Activated CD4-positive, alpha-beta T cell treated with anti-CD3 and anti-CD28 coated beads, Interleukin-2, amount 10 ng/mL, durations not matched to agents 24 days and 14 days (primary cell): ENCODE data around the gene NKAPD1. TPM values are rescaled to one million over a fixed set of nuclear protein-coding genes. Genes with fewer than 3 reads are reported as not detected.
"Not testable (repeated sequence)": the region's sequence is repeated elsewhere in the genome, so short reads cannot be mapped to it uniquely, and the experiment has no call there.

Experiments
- DNase-seq: peaks from one replicate; pipeline ENCODE4 v3.0.0; 2022
- H3K27ac Mint-ChIP-seq: one replicate; pipeline ENCODE4 v1.8.0; 2022; ENCODE audit warnings: mild to moderate bottlenecking, mixed read lengths
- H3K27me3 Mint-ChIP-seq: one replicate; pipeline ENCODE4 v1.8.0; 2022; ENCODE audit warnings: mixed read lengths
- H3K36me3 Mint-ChIP-seq: one replicate; pipeline ENCODE4 v1.8.0; 2022; ENCODE audit warnings: low read depth, mild to moderate bottlenecking, mixed read lengths
- H3K4me1 Mint-ChIP-seq: one replicate; pipeline ENCODE4 v1.8.0; 2021; ENCODE audit warnings: mixed read lengths
- H3K4me3 Mint-ChIP-seq: one replicate; pipeline ENCODE4 v1.8.0; 2022; ENCODE audit warnings: mild to moderate bottlenecking, moderate library complexity, mixed read lengths
- H3K9me3 Mint-ChIP-seq: one replicate; pipeline ENCODE4 v1.8.0; 2021; ENCODE audit warnings: mixed read lengths
- intact Hi-C: fragments of 100-400 bp; cut with micrococcal nuclease; formaldehyde crosslinking; loops from one replicate; pipeline ENCODE4 v1.15.1; 2023
- total RNA-seq: library from RNA; stranded (reverse); gene quantifications from 2 replicates; pipeline ENCODE4 v1.2.3, GENCODE V29; 2022

The NKAPD1 gene, protein sequence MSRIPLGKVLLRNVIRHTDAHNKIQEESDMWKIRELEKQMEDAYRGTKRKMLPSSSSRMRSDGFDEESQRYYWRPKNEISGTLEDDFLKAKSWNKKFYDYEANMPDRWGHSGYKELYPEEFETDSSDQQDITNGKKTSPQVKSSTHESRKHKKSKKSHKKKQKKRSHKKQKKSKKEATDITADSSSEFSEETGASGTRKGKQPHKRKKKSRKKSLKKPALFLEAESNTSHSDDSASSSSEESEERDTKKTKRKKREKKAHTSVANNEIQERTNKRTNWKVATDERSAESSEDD
- 24.4 and 27.0 TPM in 2 replicates for total RNA-seq

GRCh38 chr11:112073941-112074811, at the start of gene NKAPD1, which contains the start of gene PIH1D2:
NKAPD1 (plus strand) TSS chr11:112074299; CDS start chr11:112075575, 1,276 bp downstream.
PIH1D2 (minus strand) TSS chr11:112074017; CDS start chr11:112073174, 843 bp downstream.
- Mint-ChIP-seq H3K9me3 (no peaks in the 10 kb centered on the region), H3K27me3 (peaks cover 4% of the 10 kb centered on the region), H3K4me3 (peak within 1 kb of the TSS; percentile 95), H3K36me3 (peaks cover 25% of the 10 kb centered on the region), H3K27ac (peak within 1 kb of the TSS; percentile 96), H3K4me1 (peaks cover 29% of the 10 kb centered on the region)
- DNase-seq = peak; percentile 95
- intact Hi-C loops = loop anchor here (1.0 to 5.0 kb wide), 6 partner anchors 12 to 472 kb away; partner anchors contain the start of genes CFAP68, DLAT, FDXACB1 and PPP2R1B

- H3K36me3 Mint-ChIP-seq = peaks cover 39% of the 10 kb centered on the region
- DNase-seq = peak; percentile 96
- H3K27ac Mint-ChIP-seq = peak within 1 kb of the TSS; percentile 100
- H3K4me1 Mint-ChIP-seq = peaks cover 16% of the 10 kb centered on the region
- H3K27me3 Mint-ChIP-seq = no peaks in the 10 kb centered on the region
- intact Hi-C loops = loop anchor here (1.0 to 5.0 kb wide), 9 partner anchors 48 to 420 kb away; partner anchors contain the start of genes ALG9, CFAP68, FDXACB1 and NKAPD1
- peak within 1 kb of the TSS; percentile 100 for H3K4me3 Mint-ChIP-seq
- H3K9me3 Mint-ChIP-seq = no peaks in the 10 kb centered on the region
These were observed 49.1 kb upstream of the NKAPD1 start, which contains the start of gene DLAT for GRCh38 chr11:112024773-112025678. DLAT (plus strand) TSS chr11:112025408; CDS start chr11:112025473, 65 bp downstream.

GRCh38 chr11:112025707-112026106, 48.4 kb upstream of the NKAPD1 start:
- DNase-seq = no peak
- peak overlapping the region; percentile 100 for H3K4me3 Mint-ChIP-seq
- H3K36me3 Mint-ChIP-seq = peaks cover 38% of the 10 kb centered on the region
- H3K27ac Mint-ChIP-seq = peak overlapping the region; percentile 100
- intact Hi-C loops = loop anchor here (1.0 to 5.0 kb wide), 7 partner anchors 49 to 421 kb away; partner anchors contain the start of genes ALG9, CFAP68, FDXACB1 and NKAPD1
- no peaks in the 10 kb centered on the region for H3K9me3 Mint-ChIP-seq
- H3K27me3 Mint-ChIP-seq = no peaks in the 10 kb centered on the region
- H3K4me1 Mint-ChIP-seq = peaks cover 16% of the 10 kb centered on the region

DNA sequence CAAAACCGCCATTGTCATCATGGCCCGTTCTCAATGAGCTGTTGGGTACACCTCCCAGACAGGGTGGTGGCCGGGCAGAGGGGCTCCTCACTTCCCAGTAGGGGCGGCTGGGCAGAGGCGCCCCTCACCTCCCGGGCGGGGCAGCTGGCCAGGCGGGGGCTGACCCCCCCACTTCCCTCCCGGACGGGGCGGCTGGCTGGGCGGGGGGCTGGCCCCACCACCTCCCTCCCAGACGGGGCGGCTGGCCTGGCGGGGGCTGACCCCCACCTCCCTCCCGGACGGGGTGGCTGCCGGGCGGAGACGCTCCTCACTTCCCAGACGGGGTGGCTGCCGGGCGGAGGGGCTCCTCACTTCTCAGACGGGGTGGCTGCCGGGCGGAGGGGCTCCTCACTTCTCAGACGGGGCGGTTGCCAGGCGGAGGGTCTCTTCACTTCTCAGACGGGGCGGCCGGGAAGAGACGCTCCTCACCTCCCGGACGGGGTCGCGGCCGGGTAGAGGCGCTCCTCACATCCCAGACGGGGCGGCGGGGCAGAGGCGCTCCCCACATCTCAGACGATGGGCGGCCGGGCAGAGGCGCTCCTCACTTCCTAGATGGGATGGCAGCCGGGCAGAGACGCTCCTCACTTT, 47.2 kb upstream of the NKAPD1 start:
- not testable (repeated sequence) for H3K27ac Mint-ChIP-seq, DNase-seq
- peaks cover 16% of the 10 kb centered on the region for H3K4me1 Mint-ChIP-seq

GRCh38 chr11:112029460-112029859, 44.6 kb upstream of the NKAPD1 start:
- intact Hi-C loops = loop anchor here (5.0 kb wide), 1 partner anchor 58 kb away; the partner anchor contains the start of genes SDHD and TIMM8B
- no peak overlapping the region for H3K27ac Mint-ChIP-seq
- H3K36me3 Mint-ChIP-seq = peaks cover 46% of the 10 kb centered on the region
- no peak overlapping the region for H3K4me3 Mint-ChIP-seq
- H3K4me1 Mint-ChIP-seq = peaks cover 7% of the 10 kb centered on the region
- no peak for DNase-seq
- no peaks in the 10 kb centered on the region for H3K9me3 Mint-ChIP-seq
- H3K27me3 Mint-ChIP-seq = no peaks in the 10 kb centered on the region

More for the DNA sequence above, 47.2 kb upstream of the NKAPD1 start:
- H3K36me3 Mint-ChIP-seq = peaks cover 40% of the 10 kb centered on the region
- not testable (repeated sequence) for H3K4me3 Mint-ChIP-seq, H3K27me3 Mint-ChIP-seq, H3K9me3 Mint-ChIP-seq
- intact Hi-C loops = loop anchor here (5.0 kb wide), 1 partner anchor 60 kb away; the partner anchor contains the start of genes SDHD and TIMM8B

- Mint-ChIP-seq H3K36me3 (peaks cover 55% of the 10 kb centered on the region), H3K27ac (no peak overlapping the region), H3K4me3 (no peak overlapping the region), H3K4me1 (no peaks in the 10 kb centered on the region), H3K9me3 (no peaks in the 10 kb centered on the region), H3K27me3 (no peaks in the 10 kb centered on the region)
- intact Hi-C loops = no loop called here
- DNase-seq = no peak
These were observed 40.2 kb upstream of the NKAPD1 start for GRCh38 chr11:112033902-112034301.

DNA sequence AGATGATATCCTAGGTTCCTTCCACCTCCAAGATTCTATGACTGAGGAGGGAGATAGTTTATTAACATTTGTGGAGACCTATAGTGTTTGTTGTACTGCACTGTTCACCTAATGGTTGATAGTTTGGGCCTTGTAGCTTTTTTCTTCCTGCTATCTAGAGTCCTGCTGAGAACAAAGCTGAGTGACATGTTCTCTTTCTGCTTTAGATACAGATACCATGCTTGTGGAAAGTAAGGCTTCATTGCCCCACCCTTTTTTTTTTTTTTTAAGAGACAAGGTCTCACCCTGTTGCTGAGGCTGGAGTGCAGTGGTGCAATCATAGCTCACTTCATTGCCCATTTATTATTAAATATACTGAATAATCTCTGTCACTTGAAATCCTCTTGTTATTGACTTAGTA, 36.6 kb upstream of the NKAPD1 start:
- no peaks in the 10 kb centered on the region for H3K9me3 Mint-ChIP-seq
- no peak overlapping the region for H3K4me3 Mint-ChIP-seq
- peaks cover 53% of the 10 kb centered on the region for H3K36me3 Mint-ChIP-seq
- H3K4me1 Mint-ChIP-seq = peaks cover 10% of the 10 kb centered on the region
- intact Hi-C loops = no loop called here
- H3K27me3 Mint-ChIP-seq = no peaks in the 10 kb centered on the region
- no peak overlapping the region for H3K27ac Mint-ChIP-seq
- no peak for DNase-seq

GRCh38 chr11:112042161-112042960, 31.7 kb upstream of the NKAPD1 start:
- Mint-ChIP-seq H3K4me1 (peaks cover 12% of the 10 kb centered on the region), H3K4me3 (no peak overlapping the region), H3K9me3 (no peaks in the 10 kb centered on the region), H3K27me3 (no peaks in the 10 kb centered on the region), H3K27ac (no peak overlapping the region), H3K36me3 (peaks cover 64% of the 10 kb centered on the region)
- intact Hi-C loops = no loop called here
- peak; percentile 31 for DNase-seq

GRCh38 chr11:112042961-112043304, 31.2 kb upstream of the NKAPD1 start:
- peak; percentile 1 for DNase-seq
- Mint-ChIP-seq H3K36me3 (peaks cover 66% of the 10 kb centered on the region), H3K9me3 (no peaks in the 10 kb centered on the region), H3K4me3 (no peak overlapping the region), H3K27me3 (no peaks in the 10 kb centered on the region), H3K4me1 (peaks cover 12% of the 10 kb centered on the region), H3K27ac (no peak overlapping the region)
- intact Hi-C loops = no loop called here

- H3K4me3 Mint-ChIP-seq = no peak overlapping the region
- H3K4me1 Mint-ChIP-seq = peaks cover 13% of the 10 kb centered on the region
- no peaks in the 10 kb centered on the region for H3K27me3 Mint-ChIP-seq
- DNase-seq = no peak
- no peaks in the 10 kb centered on the region for H3K9me3 Mint-ChIP-seq
- peaks cover 67% of the 10 kb centered on the region for H3K36me3 Mint-ChIP-seq
- intact Hi-C loops = no loop called here
- no peak overlapping the region for H3K27ac Mint-ChIP-seq
These were observed 29.1 kb upstream of the NKAPD1 start for GRCh38 chr11:112044961-112045360.

DNA sequence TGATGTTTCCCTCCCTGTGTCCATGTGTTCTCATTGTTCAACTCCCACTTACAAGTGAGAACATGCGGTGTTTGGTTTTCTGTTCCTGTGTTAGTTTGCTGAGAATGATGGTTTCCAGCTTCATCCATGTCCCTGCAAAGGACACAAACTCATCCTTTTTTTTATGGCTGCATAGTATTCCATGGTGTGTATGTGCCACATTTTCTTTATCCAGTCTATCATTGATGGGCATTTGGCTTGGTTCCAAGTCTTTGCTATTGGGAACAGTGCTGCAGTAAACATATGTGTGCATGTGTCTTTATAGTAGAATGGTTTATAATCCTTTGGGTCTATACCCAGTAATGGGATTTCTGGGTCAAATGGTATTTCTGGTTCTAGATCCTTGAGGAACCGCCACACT, 27.5 kb upstream of the NKAPD1 start:
- H3K27ac Mint-ChIP-seq, intact Hi-C loops, H3K9me3 Mint-ChIP-seq, H3K27me3 Mint-ChIP-seq, H3K4me3 Mint-ChIP-seq: not testable (repeated sequence)
- Mint-ChIP-seq H3K36me3 (peaks cover 76% of the 10 kb centered on the region), H3K4me1 (peaks cover 11% of the 10 kb centered on the region)
- peak; percentile 14 for DNase-seq

DNA sequence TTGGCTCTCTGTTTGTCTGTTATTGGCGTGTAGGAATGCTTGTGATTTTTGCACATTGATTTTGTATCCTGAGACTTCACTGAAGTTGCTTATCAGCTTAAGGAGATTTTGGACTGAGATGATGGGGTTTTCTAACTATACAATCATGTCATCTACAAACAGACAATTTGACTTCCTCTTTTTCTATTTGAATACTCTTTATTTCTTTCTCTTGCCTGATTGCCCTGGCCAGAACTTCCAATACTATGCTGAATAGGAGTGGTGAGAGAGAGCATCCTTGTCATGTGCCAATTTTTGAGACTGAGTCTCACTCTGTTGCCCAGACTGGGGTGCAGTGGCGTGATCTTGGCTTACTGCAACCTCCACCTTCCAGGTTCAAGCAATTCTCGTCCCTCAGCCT, 25.8 kb upstream of the NKAPD1 start:
- peaks cover 79% of the 10 kb centered on the region for H3K36me3 Mint-ChIP-seq
- H3K9me3 Mint-ChIP-seq, H3K4me1 Mint-ChIP-seq, H3K27ac Mint-ChIP-seq, DNase-seq, H3K4me3 Mint-ChIP-seq, H3K27me3 Mint-ChIP-seq, intact Hi-C loops: not testable (repeated sequence)
